Epidermal melanocyte (primary cell): ENCODE data around the gene SLC25A5.
"Not testable (repeated sequence)": the region's sequence is repeated elsewhere in the genome, so short reads cannot be mapped to it uniquely, and the experiment has no call there.

Source experiments
- DNase-seq: peaks from one replicate; pipeline ENCODE4 v3.0.0; 2011; ENCODE audit warnings: low spot score; ENCODE audit not compliant: insufficient read length

Gene SLC25A5

DNA sequence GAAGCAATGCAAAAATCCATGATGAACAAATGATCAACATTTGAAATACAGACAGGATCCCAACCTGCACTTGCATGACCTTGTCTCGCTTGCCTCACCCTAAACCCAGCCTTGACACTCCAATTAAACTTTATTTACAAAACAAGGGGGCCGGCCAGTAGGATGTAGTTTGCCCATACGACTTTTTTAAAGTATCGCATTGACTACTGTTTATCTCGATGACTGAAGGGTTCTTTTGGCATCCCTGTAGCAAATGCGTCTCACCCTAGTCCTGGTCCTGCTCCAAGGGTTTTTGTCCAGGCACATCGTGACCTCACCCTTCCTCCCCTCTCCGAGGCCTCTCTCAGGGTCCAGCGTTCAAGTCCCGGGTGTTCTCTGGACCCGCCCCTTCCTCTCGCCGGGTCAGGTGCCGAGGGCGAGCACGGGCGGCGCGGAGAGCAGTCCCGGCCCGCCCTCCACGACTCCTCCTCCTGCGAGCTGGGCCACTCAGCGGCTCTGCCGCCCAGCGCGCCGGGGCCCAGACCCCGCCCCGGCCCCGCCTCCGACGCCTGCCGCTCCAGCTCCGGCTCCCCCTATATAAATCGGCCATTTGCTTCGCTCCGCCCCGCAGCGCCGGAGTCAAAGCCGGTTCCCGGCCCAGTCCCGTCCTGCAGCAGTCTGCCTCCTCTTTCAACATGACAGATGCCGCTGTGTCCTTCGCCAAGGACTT, at the start of gene SLC25A5:
Gene SLC25A5 (plus strand): TSS at position 603 of the 709 bp plus-strand sequence. CDS start 72 bp downstream, at position 675.
- DNase-seq = no peak

DNA sequence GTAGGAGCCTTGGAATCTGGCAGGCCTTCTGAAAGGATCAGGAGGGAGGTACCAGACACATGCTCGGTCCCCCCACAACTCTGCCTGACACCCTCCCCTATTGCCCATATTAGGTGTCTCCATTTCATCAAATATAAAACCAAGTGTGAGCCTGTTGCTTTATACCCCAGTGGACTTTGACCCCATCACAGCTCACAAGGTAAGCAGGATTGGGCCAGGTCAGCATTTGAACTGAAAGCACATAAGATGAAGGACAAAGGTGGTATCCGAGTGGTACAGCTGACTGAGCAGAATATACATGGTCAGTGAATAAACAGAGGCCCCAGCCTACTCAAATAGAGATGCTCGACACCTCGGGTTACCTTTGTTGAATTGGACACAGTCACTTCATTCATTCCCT, 49.1 kb upstream of the SLC25A5 start:
- no peak for DNase-seq

DNA sequence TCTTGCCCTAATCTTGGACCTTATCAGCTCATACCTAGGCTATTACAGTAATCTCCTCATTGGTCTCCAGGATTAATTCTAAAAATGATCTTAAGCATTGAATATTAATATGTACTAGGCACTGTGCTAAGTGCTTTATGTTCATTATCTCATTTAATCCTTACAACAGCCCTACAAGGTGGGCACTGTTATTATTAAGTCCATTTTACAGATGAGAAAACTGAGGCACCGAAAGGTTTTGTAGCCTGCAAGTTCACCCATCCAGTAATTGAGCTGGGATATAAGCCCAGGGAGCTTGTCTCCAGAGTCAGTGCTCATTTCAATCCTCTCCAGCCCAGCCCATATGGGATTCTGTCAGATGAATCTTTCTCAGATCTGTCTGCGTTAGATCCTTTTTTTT, 48.3 kb upstream of the SLC25A5 start:
- no peak for DNase-seq

DNA sequence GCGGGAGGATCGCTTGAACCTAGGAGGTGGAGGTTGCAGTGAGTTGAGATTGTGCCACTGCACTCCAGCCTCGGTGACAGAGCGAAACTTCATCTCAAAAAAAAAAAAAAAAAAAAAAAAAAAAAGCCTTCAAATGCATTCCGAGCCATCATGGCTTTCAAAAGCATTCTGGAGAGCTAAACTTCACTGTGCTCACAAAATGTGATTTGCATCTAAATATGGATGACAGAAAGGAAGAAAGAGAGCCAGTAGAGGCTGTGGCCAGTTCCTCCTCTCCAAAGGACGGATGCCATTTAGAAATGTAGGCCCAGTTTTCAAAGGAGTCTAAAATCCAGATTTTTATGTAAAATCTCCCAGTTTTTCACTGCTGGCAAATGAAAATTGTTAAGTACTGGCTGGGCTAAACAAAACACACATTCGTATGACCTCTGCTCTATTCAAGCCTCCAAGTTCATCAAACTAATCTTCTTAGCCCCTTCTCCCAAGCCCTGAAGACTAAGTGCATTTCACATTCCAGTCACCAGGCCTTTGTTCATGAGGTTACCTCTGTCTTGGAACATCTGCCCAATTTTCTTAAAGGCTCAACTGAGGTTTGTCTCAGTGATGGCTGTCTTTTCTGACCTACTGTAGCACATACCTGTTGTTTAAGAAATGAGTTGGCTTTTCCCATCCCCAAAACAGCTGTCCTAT, 47.1 kb upstream of the SLC25A5 start:
- no peak for DNase-seq

DNA sequence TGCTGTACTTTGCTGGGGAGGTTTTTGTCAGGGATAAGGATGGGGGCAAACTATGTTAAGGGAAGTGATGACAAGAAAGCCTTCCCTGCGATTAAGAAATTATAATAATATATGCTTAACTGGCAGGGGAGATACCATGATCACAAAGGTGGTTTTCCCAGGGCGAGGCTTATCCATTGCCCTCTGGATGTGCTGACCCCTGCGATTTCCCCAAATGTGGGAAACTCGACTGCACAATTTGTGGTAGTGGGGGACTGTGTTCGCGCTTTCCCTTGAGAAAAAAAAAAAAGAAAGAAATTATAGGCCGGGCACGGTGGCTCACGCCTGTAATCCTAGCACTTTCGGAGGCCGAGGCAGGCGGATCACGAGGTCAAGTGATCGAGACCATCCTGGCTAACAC, 44.6 kb upstream of the SLC25A5 start:
- DNase-seq = no peak

DNA sequence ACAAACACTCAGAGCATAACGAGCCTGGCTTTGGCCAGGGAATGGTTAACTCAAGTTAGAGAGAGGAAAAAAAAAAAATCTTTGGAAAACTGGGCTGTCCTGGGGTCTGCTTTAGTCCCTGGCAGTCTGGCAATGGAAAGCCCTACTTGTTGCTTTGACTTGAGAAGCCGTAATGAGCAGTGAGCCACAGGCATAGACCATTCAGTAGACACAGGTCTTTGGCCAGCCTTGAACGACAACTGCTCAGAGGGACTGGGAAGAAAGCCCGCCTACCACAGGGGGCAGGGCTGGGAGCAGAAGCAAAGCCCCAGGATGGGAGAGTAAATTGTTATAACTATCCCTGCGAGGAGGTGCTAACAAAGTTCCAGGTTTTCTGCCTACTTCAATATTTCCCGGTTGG, 43.2 kb upstream of the SLC25A5 start:
- no peak for DNase-seq

DNA sequence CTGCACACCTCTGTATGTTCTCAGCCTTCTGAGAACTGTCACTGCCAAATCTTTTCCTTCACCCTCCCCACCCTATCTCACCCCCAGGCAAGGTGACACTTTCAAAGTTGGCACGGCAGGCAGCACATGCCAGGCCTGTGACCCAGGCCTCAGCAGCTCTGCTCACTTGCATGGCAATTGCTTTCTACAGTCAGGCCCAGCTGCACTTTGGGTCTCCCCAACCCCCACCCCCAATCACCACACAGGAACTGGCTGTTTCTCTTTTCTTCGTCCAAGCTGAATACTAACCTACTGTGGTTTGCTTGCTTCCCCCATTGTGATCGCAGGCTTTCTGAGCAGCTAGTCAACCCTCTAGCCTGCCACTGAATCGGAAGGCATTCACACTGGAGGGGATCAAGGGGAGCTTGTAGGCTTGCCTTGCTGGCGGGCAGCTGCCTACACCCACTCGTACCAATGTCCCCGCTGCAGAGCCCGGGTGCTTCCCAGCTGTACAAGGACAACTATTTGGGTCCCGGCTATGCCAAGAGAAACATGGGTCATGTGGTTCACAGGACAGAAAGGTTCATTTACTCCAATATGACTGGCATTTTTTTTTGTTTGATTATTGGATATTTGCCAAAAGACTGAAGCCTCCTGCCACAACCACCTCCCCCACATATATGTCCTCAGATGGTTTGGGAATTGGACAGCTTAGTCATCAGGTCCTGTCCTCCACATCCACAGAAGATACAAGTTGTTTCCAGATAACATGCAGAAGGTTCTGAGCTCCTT, 41.0 kb upstream of the SLC25A5 start:
- DNase-seq = no peak

DNA sequence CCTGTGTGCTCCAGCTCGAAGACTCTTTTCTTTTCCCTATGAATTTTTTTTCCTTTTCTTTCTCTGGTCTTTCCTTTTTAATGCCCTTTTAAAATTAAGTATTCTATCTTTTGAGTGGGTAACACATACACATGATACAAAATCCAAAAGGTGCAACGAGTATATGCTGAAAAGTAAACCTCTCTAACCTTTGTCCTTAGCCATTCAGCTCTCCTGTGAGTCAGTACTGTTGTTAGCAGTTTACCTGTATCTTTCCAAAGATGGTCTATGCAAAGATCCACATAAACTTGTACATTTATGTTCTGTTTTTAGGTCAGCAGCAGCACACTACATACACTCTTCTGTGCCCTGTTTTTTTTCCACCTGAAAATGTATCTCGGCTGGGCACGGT, 40.5 kb upstream of the SLC25A5 start:
- no peak for DNase-seq

DNA sequence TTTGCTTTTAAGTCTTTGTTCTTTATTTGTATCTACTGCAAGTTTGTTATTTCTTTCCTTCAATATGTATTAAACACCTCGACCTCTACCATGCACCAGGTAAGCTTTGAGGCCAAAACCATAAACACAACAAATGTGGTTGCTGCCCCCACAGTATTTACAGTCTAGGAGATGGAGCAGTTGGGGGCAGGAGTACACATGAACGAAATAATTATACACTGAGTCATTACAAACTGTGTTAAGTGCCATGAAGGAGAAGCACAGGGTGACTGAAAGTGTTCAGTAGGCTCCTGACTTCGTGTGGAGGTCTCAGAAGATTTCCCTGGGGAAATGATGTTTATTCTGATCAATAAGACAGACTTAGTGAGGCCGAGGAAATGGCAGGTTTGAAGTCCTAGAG, 38.8 kb upstream of the SLC25A5 start:
- no peak for DNase-seq

DNA sequence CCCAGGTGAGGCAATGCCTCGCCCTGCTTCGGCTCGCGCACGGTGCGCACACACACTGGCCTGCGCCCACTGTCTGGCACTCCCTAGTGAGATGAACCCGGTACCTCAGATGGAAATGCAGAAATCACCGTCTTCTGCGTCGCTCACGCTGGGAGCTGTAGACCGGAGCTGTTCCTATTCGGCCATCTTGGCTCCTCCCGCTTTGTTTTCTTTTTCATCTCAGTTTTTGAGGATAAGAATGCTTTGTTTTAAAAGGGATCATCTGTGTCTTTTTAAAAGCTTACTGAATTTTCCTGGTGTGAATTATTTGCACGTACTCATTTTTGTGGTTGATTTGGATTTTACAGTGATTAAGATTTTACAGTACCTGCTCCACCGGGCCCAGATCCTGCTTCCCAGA, 26.9 kb upstream of the SLC25A5 start:
- not testable (repeated sequence) for DNase-seq

DNA sequence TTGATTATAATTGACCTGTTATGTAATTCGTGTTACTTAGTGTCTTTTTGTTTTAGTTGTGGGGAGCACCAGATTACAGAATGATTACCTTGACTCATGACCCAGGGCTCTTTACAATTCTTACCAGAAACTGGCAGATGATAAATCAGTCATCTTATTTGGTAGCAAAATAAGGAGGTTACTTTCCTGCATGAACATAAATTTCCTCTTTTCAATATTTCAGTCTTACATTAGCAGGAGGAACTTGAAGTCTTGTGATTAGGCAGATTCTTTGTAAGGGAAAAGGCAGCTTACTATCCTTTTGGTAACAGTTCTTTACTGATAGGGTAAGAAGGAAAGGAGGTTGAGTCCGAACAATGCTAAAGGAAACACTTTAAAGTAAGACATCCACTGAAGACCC, 26.0 kb upstream of the SLC25A5 start:
- no peak for DNase-seq

DNA sequence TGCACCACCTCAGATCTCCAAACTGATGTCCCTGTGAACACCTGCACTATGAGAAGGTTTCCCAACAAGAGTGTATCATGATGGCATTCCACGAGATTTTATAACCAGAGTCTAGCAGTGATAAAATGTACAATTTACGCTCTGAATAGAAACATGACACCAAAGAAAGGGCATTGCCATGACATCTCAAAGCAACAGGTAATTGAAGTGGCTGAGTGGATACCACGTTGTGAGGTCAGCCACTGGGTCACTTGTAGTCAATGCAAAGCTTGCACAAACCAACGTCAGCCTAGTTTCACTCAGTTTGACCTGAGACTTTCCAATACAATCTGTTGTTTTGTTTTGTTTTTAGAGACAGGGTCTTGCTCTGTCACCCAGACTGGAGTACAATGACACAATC, 15.0 kb upstream of the SLC25A5 start:
- DNase-seq = no peak

DNA sequence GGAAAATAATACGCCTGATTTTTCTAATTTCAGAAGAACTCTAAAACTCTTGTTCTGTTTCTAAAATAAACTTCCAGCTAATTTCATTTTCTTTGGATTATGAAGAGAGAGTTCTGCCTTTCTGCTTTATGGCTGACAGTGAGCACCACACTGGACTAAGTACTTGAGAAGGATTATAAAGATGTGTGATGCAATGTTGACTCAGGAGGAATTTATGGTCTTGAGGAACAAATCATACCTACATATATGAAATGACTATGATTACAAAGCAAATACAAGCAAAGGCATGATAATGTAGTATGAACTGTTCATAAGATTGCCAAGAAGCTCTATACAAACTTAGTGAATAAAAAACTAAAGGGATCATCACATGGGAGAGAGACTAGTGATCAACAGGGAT, 13.0 kb upstream of the SLC25A5 start:
- DNase-seq = no peak

DNA sequence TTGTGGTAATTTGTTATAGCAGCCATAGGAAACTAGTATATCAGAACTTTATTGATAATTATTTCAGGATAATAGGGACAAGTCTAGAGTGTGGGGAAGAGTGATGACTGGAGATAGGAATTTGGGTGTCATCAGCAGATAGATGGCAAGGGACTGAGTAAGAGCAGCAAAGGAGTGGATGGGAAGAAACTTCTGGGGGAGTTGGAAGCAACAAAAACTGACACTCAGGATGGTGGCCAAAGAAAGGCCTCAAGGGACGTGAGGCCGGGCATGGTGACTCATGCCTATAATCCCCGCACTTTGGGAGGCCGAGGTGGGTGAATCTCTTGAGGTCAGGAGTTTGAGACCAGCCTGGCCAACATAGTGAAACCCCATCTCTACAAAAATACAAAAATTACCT, 9.1 kb upstream of the SLC25A5 start:
- no peak for DNase-seq

DNA sequence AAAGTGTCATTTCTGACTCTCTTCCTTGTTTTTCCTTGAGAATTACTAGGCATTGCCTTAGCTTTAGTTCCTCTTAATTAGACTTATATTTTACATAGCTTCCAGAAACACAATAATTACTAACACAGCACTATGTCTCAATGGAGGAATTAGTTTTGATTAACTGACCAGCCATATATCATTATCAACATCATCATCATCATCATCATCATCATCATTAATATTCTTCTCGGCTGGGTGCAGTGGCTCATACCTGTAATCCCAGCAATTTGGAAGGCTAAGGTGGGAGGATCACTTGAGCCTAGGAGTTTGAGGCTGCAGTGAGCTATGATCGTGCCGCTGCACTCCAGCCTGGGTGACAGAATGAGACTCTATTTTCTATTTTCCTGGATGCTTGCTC, 2.7 kb upstream of the SLC25A5 start:
- no peak for DNase-seq

DNA sequence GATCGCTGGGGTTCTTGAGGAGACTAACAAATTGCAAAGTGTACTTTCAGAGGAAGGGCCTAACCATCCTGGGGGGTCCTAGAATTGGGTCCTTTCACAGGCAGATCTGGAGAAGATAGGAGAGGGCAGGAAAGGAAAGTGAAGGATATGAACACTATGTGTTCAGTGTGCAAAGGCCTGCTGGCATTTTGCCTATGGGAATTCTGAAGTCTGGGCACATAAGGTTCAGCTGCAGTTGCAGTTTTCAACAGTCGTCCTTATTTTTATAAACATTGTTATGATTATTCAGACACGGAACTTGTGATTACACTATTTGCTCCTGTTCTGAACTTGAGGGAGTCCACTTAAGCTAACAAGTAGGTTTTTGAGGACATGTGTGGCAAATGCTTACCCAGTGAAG, 1.3 kb upstream of the SLC25A5 start:
- no peak for DNase-seq

DNA sequence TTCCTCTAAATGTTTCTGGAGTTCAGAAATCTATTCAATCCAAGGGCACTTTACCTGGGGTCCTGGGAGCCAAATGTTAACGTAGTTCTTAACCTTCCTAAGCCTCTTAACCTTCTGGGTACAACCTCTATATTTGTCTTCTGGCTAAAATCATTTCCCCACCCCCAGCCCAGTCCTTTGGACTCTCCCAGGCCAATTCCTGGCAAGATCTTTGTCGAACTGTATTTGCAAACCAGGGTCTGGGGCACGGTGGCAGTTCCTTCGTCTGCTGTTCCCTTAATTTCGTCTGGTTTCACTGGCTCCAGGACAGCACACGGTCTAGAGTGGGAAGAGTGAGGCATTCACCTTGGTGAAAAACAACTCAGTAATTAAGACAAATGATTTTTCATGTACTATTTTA, 811 bp upstream of the SLC25A5 start:
- DNase-seq = no peak

DNA sequence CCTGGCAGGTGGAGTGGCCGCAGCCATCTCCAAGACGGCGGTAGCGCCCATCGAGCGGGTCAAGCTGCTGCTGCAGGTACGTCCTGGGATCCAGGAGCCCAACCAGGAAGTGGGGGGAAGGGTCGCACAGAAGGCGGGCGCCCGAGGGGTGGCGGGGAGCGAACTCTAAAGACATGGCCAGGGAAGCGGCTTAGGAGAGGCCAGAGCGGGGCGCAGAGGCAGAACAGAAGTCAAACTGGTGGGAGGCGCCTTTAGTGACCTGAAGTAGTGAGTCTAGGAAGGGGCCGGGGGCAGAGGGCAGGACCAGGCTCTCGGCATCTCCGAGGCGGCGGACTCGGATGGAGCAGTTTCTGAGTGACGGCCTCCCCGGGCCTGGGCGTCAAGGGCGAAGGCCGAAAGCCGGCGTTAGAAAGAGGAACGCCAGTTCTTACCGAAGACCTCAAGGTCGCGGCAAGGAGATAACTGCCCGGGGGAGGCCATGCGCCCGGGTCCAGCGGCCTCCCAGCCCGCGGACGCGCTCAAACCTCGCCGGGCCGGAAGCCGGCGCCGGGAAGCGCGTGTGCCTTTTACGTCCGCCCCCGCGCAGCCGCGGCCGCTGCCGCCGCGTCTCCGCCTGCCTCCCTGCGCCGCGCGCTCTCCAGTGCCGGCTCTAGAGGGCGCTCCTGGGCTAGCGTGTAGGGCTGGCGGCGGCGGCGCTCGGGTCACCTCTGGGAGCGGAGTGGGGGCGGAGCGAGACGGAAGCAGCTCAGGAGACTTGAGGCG, 488 bp downstream of the SLC25A5 start:
- no peak for DNase-seq

DNA sequence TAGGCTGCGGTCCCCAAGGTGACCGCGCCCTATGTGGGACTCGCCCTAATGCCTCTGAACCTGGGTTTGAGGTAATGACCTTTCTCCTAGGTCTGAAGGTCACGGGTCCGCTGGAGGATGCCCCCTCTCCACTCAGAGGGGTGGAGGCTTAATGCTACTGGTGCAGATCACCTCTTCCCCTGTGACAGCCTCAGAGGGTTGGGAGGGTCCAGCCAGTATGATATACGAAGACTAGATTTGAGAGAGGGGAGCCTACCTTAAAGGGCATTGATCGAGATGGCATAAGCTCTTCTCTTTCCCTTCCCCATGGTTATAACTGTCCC, 1.0 kb downstream of the SLC25A5 start:
- no peak for DNase-seq

DNA sequence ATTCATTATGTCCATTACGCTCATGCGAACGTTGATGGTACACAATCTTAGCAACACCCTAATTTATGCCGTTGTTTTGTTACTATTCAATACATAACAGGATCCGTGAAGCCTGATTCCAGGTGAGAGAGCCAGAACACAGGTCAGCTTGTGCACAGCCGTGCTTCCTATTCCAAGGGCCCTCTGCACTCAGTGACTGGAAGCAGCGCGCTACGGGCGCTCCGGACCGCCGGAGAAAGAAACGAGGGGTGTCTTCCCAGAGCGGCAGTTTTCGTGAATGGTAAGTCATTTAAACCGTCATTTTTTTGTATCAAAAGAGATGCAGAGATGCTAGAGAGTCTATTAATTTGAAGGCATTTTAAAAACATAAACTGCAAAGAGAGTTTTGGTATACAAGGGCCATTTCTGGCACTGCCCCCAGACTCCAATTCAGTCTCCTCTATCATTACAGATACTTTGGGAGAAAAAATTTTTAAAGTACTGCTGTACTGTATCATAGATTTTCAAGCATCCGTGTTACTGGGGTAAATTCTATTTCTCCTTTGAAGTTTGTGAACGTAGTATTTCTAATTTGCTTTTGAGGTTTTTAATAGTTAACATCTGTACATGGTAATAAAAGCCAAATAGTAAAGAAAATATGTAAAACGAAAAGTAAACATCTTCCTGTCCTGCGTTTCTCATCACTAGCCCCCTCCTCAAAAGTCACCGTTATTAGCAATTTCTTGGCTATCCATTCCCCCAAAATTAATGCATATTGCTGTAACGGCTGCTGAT, 6.6 kb downstream of the SLC25A5 start:
- DNase-seq = no peak
